Retina (tissue), 1 donor: ENCODE measurements around the gene DUSP22.

Source experiments
- DNase-seq: peaks from one replicate; pipeline ENCODE4 v3.0.0-alpha.2; 2016

The DUSP22 gene

DNA sequence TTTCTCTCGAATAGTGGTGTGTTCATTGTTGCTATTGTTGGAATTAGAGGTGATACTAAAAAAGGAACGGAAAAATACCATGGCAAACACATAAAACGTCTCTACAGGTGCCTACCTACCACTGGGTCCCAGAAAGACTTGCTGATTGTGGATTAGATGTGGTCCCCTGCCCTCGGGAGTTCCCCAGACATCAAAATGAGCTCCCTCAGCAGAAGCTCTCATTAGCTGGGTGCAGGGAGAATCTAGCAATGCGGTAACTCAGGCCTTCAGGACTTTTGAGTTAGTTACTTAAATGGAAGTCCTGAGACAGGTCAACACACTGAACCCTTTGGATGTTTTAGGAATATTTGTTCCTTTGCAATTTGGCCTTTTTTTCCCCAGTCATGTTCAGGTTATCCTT lies 105.3 kb downstream of the DUSP22 start:
- no peak for DNase-seq

- DNase-seq: no peak
These were observed 105.8 kb downstream of the DUSP22 start for GRCh38 chr6:398065-398464.

DNA sequence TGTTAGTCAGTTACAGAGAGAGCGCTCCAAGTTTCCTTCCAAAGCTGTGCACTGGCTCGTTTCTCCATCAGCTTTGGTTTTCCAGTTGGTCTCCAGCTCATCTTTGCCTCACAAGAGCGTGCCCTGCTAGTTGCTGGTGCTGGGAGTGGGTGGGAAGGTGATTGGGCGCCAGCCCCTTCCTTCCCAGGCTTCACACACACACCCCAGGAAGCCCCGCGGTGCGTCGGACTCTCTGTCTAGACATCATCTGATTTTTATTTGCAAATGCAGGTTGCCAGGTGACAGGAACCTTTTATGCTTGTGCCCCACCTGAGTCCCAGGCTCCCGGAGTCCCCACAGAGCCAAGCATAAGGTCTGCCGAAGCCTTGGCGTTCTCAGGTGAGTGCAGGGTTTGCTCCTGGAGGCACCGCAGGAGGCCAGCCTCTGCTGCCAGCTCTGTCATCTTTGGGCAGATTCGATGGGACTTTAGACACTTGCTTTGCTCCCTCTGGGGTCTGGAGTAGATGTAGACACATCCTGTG lies 106.3 kb downstream of the DUSP22 start:
- no peak for DNase-seq

- no peak for DNase-seq
These were observed 107.7 kb downstream of the DUSP22 start for GRCh38 chr6:399785-400534.

- DNase-seq: no peak
These were observed 108.5 kb downstream of the DUSP22 start for GRCh38 chr6:400815-401214.
